ENCODE data around the gene KPTN.

DNA sequence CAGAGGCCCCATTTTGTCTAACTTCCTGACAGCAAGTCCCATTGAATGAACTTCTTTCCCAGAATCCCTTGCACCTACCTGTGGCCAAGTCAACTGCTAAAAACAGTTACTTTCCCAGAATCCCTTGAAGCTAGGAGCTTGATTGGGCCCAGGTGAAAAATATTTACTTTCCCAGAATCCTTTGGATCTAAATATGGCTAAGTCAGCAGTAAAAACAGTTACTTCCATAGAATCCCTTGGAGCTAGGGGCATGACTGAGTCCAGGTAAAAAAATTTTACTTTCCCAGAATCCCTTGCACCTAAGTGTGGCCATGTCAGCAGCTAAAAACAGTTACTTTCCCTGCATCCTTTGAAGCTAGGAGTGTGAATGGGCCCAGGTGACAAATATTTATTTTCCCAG, 51.5 kb downstream of the KPTN start:
- TF ChIP-seq, protein P1, sequence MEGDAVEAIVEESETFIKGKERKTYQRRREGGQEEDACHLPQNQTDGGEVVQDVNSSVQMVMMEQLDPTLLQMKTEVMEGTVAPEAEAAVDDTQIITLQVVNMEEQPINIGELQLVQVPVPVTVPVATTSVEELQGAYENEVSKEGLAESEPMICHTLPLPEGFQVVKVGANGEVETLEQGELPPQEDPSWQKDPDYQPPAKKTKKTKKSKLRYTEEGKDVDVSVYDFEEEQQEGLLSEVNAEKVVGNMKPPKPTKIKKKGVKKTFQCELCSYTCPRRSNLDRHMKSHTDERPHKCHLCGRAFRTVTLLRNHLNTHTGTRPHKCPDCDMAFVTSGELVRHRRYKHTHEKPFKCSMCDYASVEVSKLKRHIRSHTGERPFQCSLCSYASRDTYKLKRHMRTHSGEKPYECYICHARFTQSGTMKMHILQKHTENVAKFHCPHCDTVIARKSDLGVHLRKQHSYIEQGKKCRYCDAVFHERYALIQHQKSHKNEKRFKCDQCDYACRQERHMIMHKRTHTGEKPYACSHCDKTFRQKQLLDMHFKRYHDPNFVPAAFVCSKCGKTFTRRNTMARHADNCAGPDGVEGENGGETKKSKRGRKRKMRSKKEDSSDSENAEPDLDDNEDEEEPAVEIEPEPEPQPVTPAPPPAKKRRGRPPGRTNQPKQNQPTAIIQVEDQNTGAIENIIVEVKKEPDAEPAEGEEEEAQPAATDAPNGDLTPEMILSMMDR (IDR thresholded peaks at IDR 0.05) = no peak
- no peak for TF ChIP-seq EZH2 (IDR thresholded peaks at IDR 0.05; ENCODE audit: borderline replicate concordance, insufficient read depth, low read depth, low read length, poor library complexity, severe bottlenecking)
